Esophagus squamous epithelium (tissue), 5 donors: ENCODE data around the gene GRK2. TPM values are rescaled to one million over a fixed set of nuclear protein-coding genes. Genes with fewer than 3 reads are reported as not detected.

Experiments
- DNase-seq: peaks from one replicate; lab custom pipeline; 2025; lab: John Stamatoyannopoulos, UW
- H3K27ac ChIP-seq, 4 donors: fragments of 200-600 bp; sonication (generic); one replicate each; pipeline ENCODE4 v1.5.1; 2016 to 2019; ENCODE audit warnings: mild to moderate bottlenecking in 1 of 4
- H3K27me3 ChIP-seq, 4 donors: fragments of 200-600 bp; sonication (generic); 1 replicate in 3 of 4; 2 replicates in 1 of 4; pipeline versions ENCODE4 v1.5.1 to v1.6.0; 2017 to 2021; ENCODE audit warnings: antibody characterized with exemption in 1 of 4
- H3K36me3 ChIP-seq, 3 donors: fragments of 200-600 bp; sonication (generic); one replicate each; pipeline ENCODE4 v1.5.1; 2016 to 2019
- H3K4me1 ChIP-seq, 3 donors: fragments of 200-600 bp; sonication (generic); one replicate each; pipeline ENCODE4 v1.5.1; 2017 to 2019
- H3K4me3 ChIP-seq, 4 donors: fragments of 200-600 bp; sonication (generic); 1 replicate in 3 of 4; 2 replicates in 1 of 4; pipeline ENCODE4 v1.5.1; 2016 to 2019; ENCODE audit warnings: mild to moderate bottlenecking in 2 of 4, moderate library complexity in 1 of 4
- H3K9me3 ChIP-seq, 3 donors: fragments of 200-600 bp; sonication (generic); one replicate each; pipeline ENCODE4 v1.5.1; 2016 to 2019
- CTCF ChIP-seq, 6 experiments: fragments of 450-650 bp in 4 of 6; fragments of 200-600 bp in 2 of 6; sonication (generic) in 2 of 6; IDR thresholded peaks; one replicate each; pipeline ENCODE4 v1.5.1; 2016 to 2019; ENCODE audit warnings: antibody characterized with exemption in 6 of 6, mild to moderate bottlenecking in 4 of 6, moderate library complexity in 4 of 6
- POLR2A ChIP-seq, 4 donors: fragments of 450-650 bp; IDR thresholded peaks; one replicate each; pipeline ENCODE4 v1.6.1; 2017; ENCODE audit warnings: antibody characterized with exemption in 4 of 4, mild to moderate bottlenecking in 4 of 4, moderate library complexity in 3 of 4
- WGBS, 2 donors: methylation state at CpG; one replicate each; pipeline ENCODE4 v1.1.5; 2018; 5-methylcytosine and 5-hydroxymethylcytosine counted together
- intact Hi-C: fragments of 100-400 bp; cut with DNase I; formaldehyde crosslinking; loops from one replicate; pipeline ENCODE4 v1.15.0; 2022
- total RNA-seq, 4 donors: library from RNA; depleted of rRNA; stranded (reverse); fragments of >200 nt; gene quantifications; one replicate each; pipeline ENCODE4 v1.1.0, GENCODE V29; 2016
- donor health status: DM: yes; HTN: yes; CAD: no.

Gene GRK2
- total RNA-seq, 4 donors from 2014 or later, result 54.1 to 93.2 (median 68.5) TPM

GRCh38 chr11:67309166-67309565 is 42.9 kb downstream of the GRK2 start:
- Histone ChIP-seq H3K4me1 (peaks cover 38 to 82% (median 51%) of the 10 kb centered on the region in 3 donors), H3K36me3 (peaks cover 0 to 52% (median 27%) of the 10 kb centered on the region in 3 donors)

GRCh38 chr11:67309661-67310061 is 43.4 kb downstream of the GRK2 start:
- intact Hi-C loops, result loop anchor here (10.0 kb wide), 1 partner anchor 255 kb away; the partner anchor contains the start of gene RHOD
- TF ChIP-seq CTCF (IDR thresholded peaks at IDR 0.05) (no peak), POLR2A (IDR thresholded peaks at IDR 0.05) (no peak)
- peak overlapping the region; percentile 93 to 99 (median 96) for H3K27ac ChIP-seq
- H3K4me3 ChIP-seq, result no peak overlapping the region
- no peaks in the 10 kb centered on the region for H3K9me3 ChIP-seq
- no CpG with 5 or more reads among the region's 14 CpGs for WGBS, 2 donors
- peaks cover 37 to 82% (median 49%) of the 10 kb centered on the region in 3 donors for H3K4me1 ChIP-seq
- DNase-seq, result no peak
- peaks cover 0 to 52% (median 27%) of the 10 kb centered on the region in 3 donors for H3K36me3 ChIP-seq
- H3K27me3 ChIP-seq, result no peaks in the 10 kb centered on the region

More at GRCh38 chr11:67309166-67309565, 42.9 kb downstream of the GRK2 start:
- intact Hi-C loops, result no loop called here
- Histone ChIP-seq H3K27me3 (no peaks in the 10 kb centered on the region), H3K27ac (peak overlapping the region; percentile 93 to 99 (median 96)), H3K9me3 (no peaks in the 10 kb centered on the region), H3K4me3 (no peak overlapping the region)
- WGBS, 2 donors, result 83 to 100% methylated on average over 3 to 8 of the region's 11 CpGs
- no peak for DNase-seq
- no peak for TF ChIP-seq CTCF (IDR thresholded peaks at IDR 0.05)
- no peak for TF ChIP-seq POLR2A (IDR thresholded peaks at IDR 0.05)

- no peak for DNase-seq
- H3K27ac ChIP-seq, result peak overlapping the region; percentile 93 to 99 (median 96)
- H3K9me3 ChIP-seq, result no peaks in the 10 kb centered on the region
- TF ChIP-seq CTCF (IDR thresholded peaks at IDR 0.05), result no peak
- TF ChIP-seq POLR2A (IDR thresholded peaks at IDR 0.05), result peak in 1 of 4 donors; percentile 29
- no peaks in the 10 kb centered on the region for H3K27me3 ChIP-seq
- H3K4me1 ChIP-seq, result peaks cover 36 to 82% (median 47%) of the 10 kb centered on the region in 3 donors
- intact Hi-C loops, result loop anchor here (10.0 kb wide), 1 partner anchor 256 kb away; the partner anchor contains the start of gene RHOD
- H3K4me3 ChIP-seq, result peak overlapping the region in 1 of 4 donors; percentile 48
- WGBS, 2 donors, result 46 to 100% methylated on average over 1 to 3 of the region's 19 CpGs
- H3K36me3 ChIP-seq, result peaks cover 0 to 52% (median 27%) of the 10 kb centered on the region in 3 donors
Measured at GRCh38 chr11:67310246-67311050, 44.2 kb downstream of the GRK2 start.

GRCh38 chr11:67311051-67311555 is 44.8 kb downstream of the GRK2 start:
- WGBS, 2 donors, result 54 to 60% methylated on average over 2 to 13 of the region's 18 CpGs
- no peaks in the 10 kb centered on the region for H3K27me3 ChIP-seq
- H3K27ac ChIP-seq, result peak overlapping the region; percentile 93 to 99 (median 96)
- peak overlapping the region in 3 of 4 donors; percentile 23 to 48 (median 36) for H3K4me3 ChIP-seq
- H3K4me1 ChIP-seq, result peaks cover 41 to 83% (median 48%) of the 10 kb centered on the region in 3 donors
- no peak for DNase-seq
- intact Hi-C loops, result loop anchor here (10.0 kb wide), 1 partner anchor 256 kb away; the partner anchor contains the start of gene RHOD
- H3K36me3 ChIP-seq, result peaks cover 0 to 52% (median 27%) of the 10 kb centered on the region in 3 donors
- TF ChIP-seq CTCF (IDR thresholded peaks at IDR 0.05) (no peak), POLR2A (IDR thresholded peaks at IDR 0.05) (no peak)
- H3K9me3 ChIP-seq, result no peaks in the 10 kb centered on the region
